ENCODE measurements around the gene SLC6A6.

The SLC6A6 gene

DNA sequence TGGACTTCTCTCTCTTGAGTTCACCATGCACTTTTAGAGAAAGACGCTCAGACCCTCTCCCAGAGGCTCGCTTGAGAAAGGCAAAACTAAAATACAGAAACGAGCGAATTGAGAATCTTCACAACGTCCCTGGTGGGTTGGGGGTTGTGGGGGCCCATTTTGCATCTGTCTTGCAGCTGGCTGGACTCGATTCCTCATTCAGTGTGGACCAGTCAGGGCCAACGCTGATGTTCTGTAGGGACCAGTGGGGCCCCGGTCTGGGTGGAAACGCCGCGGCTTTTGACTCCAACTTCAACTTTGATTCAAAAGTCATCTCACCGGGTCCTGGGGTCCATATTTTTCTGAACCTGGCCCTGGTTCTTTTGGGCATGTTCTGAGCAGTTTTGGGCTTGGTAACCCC, 68.1 kb downstream of the SLC6A6 start:
- DNase-seq (ENCODE audit: low read depth) = no peak

DNA sequence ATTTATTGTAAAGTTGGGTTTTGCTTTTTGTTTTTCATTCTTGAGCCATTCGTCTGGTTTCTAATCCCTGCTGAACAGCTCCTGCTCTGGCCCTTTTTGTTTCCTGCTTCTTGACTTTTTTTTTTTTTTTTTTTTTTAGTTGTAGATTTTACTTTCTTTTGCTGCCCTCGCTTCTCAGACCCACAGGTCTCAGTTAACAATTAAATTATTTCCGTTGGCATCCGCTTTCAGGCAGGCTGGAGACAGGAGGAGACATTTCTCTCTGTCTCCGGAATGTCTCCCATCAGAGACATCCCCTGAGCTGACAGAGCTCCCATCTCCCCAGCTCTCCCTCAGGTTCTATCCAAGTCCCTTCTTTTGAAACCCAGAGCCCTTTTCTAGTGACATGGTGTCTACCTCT, 68.6 kb downstream of the SLC6A6 start:
- no peak for DNase-seq (ENCODE audit: low read depth)

- no peak for DNase-seq (ENCODE audit: low read depth)
Observed at GRCh38 chr3:14471690-14472089, 69.3 kb downstream of the SLC6A6 start.

- peak; percentile 8 for DNase-seq (ENCODE audit: low read depth)
Observed at GRCh38 chr3:14472471-14473351, 70.3 kb downstream of the SLC6A6 start.

GRCh38 chr3:14473411-14473891, 71.0 kb downstream of the SLC6A6 start:
- DNase-seq (ENCODE audit: low read depth) = no peak

GRCh38 chr3:14474363-14475081, 72.1 kb downstream of the SLC6A6 start:
- no peak for DNase-seq (ENCODE audit: low read depth)

DNA sequence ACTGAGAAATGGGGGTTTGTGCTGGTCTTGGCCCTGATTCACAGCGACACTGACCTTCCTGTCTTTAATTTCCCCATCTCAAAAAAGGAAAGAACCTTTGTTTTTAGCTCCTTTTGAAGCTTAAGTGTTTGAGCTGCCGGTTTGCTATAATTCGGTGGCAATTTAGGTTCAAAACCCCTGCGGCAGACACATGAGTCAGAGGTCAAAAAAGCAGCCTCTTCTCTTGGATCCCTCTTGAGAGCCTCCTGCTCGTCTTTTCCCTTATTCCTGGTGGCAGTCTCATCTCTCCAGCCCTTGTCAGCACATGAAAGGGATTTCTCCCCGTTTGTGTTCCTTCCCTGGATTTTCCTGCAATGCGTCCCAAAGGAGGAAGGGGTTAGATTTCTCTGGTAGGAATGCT, 73.2 kb downstream of the SLC6A6 start:
- no peak for DNase-seq (ENCODE audit: low read depth)

DNA sequence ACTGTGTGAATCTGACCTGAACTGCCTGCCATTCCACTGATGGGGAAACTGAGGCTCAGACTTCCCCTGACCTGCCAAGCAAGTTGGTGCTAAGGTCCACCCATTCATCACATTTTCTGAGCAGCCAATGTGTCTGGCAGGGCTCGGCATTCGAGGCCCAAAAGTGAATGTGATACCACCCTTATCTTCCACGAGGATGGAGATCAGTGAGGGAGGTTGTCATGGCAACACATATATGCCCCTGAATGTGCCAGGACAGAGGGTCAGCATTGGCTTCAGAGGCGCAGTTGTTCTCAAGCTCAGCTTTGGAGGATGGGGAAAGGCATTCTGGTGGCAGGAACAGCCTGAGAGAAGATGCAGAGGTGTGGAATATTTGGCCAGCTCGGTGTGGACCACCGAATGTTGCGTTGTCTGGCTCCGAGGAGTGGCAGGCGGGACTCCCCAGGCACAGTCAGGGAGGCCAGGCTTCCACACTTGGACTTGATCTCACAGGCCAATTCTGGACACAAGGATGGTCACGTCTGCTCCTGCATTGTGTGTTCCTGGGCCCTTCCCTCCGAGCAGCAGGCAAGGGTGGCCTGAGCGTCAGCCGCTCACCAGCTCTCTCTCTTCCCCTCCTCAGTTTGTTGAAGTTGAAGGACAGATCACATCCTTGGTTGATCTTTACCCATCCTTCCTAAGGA, 74.3 kb downstream of the SLC6A6 start:
- DNase-seq (ENCODE audit: low read depth) = no peak

DNA sequence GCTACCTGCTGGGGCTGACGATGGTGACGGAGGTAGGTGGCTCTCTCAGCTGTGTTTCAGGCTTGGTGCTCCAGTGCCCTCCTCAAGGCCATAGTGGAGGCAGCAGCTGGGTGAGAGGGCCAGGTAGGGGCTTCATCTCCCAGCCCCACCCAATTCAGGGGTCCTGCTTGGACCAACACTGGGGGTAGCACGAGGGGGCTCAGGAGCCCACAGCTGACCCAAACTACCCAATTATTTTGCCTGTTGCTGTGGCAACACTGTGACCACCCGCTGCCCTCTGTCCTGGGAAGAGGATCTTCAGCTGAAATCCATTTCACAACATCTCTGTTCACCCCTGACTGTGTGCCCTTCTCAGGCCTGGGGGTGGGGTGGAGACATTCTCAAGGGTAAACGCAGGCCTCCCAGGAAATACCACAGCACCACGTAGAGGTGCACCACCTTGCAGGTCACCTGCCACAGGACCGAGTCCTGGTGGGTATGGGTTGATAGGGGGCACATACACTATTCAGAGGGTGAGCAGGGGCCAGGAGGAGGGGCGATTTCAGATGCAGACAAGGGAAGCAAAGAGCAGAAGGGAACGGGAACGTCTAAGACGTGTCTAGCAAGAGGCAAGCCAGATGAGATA, 75.0 kb downstream of the SLC6A6 start:
- DNase-seq (ENCODE audit: low read depth) = no peak

- DNase-seq (ENCODE audit: low read depth) = no peak
Observed at GRCh38 chr3:14478956-14479550, 76.6 kb downstream of the SLC6A6 start.

- no peak for DNase-seq (ENCODE audit: low read depth)
Observed at GRCh38 chr3:14479591-14479990, 77.2 kb downstream of the SLC6A6 start.

- no peak for DNase-seq (ENCODE audit: low read depth)
Observed at GRCh38 chr3:14480207-14481017, 78.0 kb downstream of the SLC6A6 start.

DNA sequence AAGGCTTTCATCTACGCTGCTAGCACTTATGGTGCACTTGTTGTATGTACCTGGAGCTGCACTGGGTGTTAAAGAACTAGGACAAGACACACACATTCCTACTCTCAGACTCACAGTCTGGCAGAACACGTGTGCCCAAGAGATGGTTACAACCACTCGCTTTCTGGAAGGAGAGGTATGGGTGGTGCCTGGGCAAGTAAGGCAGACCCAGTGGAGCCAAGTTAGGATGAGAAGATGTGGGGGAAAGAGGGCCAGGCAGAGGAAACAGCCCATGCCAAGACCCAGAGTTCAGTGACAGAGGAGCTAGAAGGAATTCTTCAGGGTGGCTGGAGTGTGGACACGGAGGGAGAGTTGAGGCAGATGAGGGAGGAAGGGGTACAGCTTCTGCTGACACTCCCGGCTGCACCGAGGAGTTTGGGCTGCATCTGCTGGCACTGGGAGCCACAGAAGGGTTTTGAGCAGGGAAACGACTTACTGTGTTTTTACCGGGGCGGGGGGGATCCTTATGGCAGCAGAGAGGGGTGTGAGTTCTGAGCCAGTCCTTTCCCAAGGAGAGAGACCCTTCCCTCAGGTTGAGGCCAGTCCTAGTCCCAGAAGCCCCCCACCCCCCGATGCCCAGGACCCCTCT, 78.7 kb downstream of the SLC6A6 start:
- DNase-seq (ENCODE audit: low read depth) = no peak

DNA sequence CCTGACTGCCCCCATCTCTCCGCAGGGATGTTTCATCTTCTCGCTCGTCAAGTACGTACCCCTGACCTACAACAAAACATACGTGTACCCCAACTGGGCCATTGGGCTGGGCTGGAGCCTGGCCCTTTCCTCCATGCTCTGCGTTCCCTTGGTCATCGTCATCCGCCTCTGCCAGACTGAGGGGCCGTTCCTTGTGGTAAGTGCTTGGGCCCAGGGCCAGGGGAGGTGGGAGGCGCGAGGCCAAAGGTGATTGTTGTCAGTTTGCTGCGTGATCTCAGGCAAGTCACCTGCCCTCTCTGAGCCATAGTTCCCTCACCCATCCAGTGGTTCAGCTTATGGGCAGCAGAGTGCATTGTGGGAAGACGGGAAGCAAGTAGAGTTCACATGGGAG, 79.2 kb downstream of the SLC6A6 start:
- DNase-seq (ENCODE audit: low read depth) = no peak

- DNase-seq (ENCODE audit: low read depth) = no peak
Observed at GRCh38 chr3:14482271-14482721, 79.9 kb downstream of the SLC6A6 start.

DNA sequence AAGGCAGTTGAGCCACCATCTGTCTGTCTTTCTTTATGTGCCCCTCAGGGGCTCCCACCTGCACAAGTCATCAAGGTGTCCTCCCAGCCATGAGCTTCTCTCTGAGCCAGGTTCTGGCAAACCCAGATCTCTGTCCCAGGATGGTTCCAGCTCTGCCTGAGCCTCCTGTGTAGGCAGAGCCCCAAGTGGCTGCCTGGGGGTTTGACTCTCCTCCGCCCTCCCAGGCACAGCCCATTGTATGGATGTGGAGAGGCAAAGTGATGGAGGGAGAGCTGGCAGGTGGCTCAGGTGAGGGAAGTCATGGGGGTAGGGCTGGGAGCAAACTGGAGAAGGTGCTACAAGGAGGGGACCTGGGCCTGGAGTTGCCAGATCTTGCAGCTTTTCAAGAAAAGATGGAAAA, 80.9 kb downstream of the SLC6A6 start:
- DNase-seq (ENCODE audit: low read depth) = no peak

DNA sequence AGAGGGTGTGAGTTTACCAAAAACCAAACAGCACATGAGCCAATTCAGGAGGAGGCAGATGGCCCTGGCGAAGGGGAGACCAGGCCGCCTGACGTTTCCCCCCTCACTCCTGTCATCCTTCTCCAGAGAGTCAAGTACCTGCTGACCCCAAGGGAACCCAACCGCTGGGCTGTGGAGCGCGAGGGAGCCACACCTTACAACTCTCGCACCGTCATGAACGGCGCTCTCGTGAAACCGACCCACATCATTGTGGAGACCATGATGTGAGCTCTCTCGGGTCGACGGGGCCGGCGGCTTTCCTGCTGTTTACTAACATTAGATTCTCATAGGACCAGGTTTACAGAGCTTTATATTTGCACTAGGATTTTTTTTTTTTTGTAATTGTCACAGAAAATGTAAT, 82.3 kb downstream of the SLC6A6 start:
- no peak for DNase-seq (ENCODE audit: low read depth)

DNA sequence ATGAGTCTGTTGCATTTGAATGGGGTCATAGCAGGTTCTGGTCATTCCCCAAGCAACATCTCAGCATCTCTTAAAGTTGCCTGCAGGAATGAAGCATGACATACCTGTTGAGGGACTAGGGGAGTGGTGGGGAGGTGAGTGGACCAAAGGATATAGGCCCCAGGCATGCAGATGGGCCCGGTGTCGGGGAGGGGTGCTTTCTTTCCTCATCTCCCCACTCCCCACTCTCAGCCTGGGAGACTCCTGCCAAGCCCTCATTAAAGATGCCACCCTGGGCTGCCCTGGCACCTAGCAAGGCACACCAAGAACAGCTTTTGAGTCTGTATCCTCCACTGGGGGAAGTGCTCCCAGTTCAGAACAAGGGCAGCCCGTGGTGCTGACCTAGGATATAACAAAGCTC, 83.6 kb downstream of the SLC6A6 start:
- no peak for DNase-seq (ENCODE audit: low read depth)

DNA sequence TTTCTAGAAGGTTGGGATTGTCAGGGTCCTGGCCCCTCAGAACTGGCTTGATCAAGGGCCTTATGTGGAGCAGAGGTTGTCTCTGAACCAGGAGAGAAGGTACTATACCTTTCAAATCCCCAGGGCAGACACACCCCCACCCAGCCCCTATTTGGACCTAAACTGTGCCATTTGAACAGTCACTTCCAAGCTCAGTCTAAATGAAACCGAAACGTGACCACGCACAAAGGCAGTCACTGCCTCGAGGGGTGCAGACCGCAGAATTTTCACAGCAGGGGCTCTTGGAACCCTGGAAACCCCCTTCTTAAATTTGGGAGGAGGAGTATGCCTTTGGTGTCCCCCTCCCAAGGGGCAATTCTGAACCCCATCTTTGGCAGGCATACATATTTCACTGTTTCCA, 84.1 kb downstream of the SLC6A6 start:
- no peak for DNase-seq (ENCODE audit: low read depth)

GRCh38 chr3:14487086-14487485, 84.7 kb downstream of the SLC6A6 start:
- no peak for DNase-seq (ENCODE audit: low read depth)

Measured in activated T-cell treated with anti-CD3 and anti-CD28 coated beads for 48 hours (primary cell).